HL-60/S4 treated with phorbol 12-myristate 13-acetate at 8.2 ng/mL for 4 days and 3 days (cell line): ENCODE data around the gene TTLL10.
"Not testable (repeated sequence)": the region's sequence is repeated elsewhere in the genome, so short reads cannot be mapped to it uniquely, and the experiment has no call there.

Experiments used
- in situ Hi-C: fragments of 300-500 bp; cut with MboI; formaldehyde crosslinking; loops from 2 replicates; pipeline ENCODE4 v1.15.0; 2022; ENCODE audit warnings: low sequenced_read_pairs

TTLL10 gene

GRCh38 chr1:1141244-1141910 lies 32.3 kb upstream of the TTLL10 start:
- in situ Hi-C loops, result no loop called here

GRCh38 chr1:1141911-1142250 lies 31.8 kb upstream of the TTLL10 start:
- in situ Hi-C loops, result no loop called here

GRCh38 chr1:1142352-1142751 lies 31.3 kb upstream of the TTLL10 start:
- in situ Hi-C loops, result not testable (repeated sequence)

GRCh38 chr1:1142844-1143243 lies 30.8 kb upstream of the TTLL10 start:
- in situ Hi-C loops, result no loop called here

GRCh38 chr1:1143636-1144035 lies 30.0 kb upstream of the TTLL10 start:
- in situ Hi-C loops, result no loop called here

GRCh38 chr1:1144122-1144842 lies 29.4 kb upstream of the TTLL10 start:
- in situ Hi-C loops, result no loop called here

GRCh38 chr1:1144843-1145546 lies 28.7 kb upstream of the TTLL10 start:
- in situ Hi-C loops, result no loop called here

DNA sequence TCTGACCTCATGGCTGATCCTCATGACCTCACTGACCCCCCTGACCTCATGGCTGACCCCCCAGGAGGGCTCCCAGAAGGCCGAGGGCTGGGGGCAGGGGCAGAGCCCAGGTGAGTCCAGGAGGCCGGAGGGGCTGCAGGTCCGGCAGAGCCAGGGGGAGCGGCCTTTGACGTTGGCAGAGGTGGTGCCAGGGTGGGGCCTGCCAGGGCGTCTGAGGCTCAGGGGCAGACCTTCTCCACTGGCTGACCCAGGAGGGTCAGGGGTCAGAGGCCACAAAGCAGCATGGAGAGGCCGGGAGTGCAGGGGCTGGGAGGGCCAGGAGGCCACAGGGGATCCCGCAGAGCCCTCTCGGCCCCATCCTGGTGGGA lies 28.1 kb upstream of the TTLL10 start:
- in situ Hi-C loops, result no loop called here

DNA sequence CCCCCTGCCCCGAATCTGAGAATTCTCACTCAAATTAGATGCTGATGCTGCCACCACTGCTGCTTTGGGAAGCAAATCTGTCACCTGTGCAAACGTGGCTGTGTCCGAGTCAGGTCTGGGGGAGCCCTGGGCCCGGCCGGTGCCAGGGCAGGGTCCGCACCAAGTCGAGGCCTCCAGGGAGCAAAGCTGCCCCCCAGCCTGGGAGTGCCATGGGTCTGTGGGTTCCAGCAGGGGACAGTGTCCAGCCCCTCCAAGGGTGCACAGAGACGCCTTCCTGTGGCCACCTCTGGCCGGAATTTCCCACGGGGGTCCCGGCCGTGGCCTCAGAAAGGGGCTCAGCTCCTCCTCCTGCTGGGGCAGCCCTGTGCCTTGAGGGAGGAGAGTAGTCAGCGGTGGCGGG lies 27.7 kb upstream of the TTLL10 start:
- in situ Hi-C loops, result no loop called here

DNA sequence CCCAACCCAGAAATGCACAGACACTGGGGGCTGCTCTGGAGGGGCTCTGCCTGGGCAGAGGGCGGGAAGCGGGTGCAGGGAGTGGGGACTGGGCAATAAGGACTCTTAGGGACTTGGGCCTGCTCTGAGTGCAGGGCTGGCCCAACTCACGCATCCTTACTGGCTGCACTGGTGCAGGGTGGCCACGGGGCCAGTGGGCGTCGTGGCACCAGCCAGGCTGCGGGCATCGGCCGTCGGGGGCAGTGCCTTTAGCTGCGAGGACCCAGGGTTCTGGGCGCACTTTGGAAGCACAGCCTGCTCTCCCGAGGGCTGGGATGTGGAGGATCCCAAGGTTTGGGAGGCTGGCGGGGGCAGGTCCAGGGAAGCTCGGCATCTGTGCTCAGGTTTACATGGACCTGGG lies 27.1 kb upstream of the TTLL10 start:
- in situ Hi-C loops, result no loop called here

GRCh38 chr1:1148061-1148460 lies 25.6 kb upstream of the TTLL10 start:
- in situ Hi-C loops, result no loop called here

DNA sequence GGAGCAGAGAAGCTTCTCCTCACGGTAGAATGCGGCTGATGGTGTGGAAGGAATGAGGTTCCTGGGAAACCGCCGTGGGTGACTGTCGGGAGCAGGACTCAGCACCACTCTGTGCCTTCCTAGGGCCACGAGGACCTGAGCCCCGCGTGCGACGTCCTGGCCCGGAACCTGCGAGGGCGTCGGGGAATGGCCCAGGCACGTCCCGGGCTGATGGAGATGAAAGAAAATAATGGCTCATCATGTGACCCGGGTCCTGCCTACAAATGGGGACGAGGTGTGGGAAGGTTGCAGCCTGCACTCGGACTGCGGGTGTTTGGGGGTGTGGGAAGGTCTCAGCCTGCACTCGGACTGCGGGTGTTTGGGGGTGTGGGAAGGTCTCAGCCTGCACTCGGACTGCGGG lies 25.1 kb upstream of the TTLL10 start:
- in situ Hi-C loops, result no loop called here

DNA sequence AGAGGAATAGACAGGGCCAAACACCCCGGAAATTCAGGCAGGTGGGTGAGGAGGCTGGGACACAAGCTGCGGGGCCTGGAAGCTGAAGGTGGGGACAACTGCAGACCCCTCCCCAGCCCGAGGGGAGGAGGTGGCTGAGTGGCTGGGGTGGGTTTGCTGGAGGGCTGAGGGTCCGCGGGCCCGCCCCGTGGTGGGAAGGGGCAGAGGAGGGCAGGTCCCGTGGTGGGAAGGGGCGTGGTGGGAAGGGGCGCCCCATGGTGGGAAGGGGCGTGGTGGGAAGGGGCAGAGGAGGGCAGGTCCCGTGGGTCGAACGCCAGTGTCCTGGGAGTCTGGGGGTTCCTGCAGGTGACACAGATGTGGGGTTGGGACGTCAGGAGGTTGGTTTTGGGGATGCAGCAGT lies 24.3 kb upstream of the TTLL10 start:
- in situ Hi-C loops, result no loop called here

DNA sequence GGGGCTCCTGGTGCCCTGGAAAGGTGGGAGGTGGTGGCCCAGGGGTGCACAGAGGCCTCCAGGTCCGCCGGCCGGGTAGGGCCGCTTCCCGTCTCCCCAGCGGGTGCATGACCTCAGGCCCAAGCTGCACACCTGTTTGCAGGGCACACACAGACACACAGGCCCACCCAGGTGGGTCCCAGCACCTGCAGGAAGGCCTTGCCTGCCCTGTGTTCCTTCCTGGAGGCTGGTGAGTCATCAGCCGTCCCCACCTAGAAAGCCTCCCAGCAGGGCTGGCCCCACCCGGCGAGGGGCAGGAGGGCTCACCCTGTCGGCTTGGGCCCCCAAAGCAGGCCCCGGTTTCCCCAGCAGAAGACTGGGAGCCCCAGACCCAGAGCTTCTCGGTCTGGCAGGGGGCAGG lies 23.6 kb upstream of the TTLL10 start:
- in situ Hi-C loops, result no loop called here

DNA sequence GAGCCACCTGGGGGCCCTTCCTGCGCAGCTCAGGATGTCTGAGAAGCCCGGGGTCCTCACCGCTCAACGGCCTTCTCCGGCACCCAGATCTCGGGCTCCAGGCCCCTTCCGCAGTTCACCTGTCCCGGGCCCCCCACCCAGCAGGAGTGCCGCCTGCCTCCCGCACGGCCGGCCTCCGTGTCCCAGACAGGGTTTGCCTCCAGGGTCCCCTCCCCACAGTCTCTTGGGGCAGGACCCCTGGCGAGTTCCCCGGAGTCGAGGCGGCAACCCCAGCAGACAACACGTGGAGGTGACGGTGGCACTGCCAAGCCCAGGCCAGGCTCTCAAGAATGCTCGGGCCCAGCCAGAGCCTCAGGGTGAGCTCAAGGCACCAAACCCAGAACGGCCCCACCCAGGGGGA lies 22.4 kb upstream of the TTLL10 start:
- in situ Hi-C loops, result no loop called here

GRCh38 chr1:1152431-1152830 lies 21.2 kb upstream of the TTLL10 start:
- in situ Hi-C loops, result not testable (repeated sequence)

DNA sequence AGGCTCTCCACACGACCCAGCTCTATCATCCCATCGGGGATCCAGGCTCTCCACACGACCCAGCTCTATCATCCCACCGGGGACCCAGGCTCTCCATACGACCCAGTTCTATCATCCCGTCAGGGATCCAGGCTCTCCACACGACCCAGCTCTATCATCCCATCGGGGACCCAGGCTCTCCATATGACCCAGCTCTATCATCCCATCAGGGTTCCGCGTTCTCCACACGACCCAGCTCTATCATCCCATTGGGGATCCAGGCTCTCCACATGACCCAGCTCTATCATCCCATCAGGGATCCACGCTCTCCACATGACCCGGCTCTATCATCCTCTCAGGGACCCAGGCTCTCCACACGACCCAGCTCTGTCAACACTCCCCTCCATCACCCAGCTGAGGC lies 20.5 kb upstream of the TTLL10 start:
- in situ Hi-C loops, result not testable (repeated sequence)

GRCh38 chr1:1153874-1154273 lies 19.8 kb upstream of the TTLL10 start:
- in situ Hi-C loops, result no loop called here

DNA sequence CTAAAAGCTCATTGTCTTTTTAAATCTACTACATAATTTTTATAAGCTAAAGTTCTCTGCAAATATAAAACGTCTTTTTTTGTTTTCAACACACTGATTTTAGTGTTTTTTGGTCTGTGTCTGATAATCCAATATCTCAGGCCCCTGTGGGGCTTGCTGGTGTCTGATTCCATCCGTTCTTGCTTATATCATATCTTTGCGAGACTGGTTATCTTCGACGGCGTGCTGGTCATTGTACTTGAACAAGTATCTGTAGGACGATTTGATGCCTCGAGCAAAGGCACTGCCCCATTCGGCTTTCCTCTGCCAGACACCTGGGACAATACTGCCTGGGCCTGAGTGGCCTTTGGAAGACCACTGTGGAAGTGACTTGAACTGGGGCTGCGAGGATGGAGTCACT lies 18.4 kb upstream of the TTLL10 start:
- in situ Hi-C loops, result no loop called here

DNA sequence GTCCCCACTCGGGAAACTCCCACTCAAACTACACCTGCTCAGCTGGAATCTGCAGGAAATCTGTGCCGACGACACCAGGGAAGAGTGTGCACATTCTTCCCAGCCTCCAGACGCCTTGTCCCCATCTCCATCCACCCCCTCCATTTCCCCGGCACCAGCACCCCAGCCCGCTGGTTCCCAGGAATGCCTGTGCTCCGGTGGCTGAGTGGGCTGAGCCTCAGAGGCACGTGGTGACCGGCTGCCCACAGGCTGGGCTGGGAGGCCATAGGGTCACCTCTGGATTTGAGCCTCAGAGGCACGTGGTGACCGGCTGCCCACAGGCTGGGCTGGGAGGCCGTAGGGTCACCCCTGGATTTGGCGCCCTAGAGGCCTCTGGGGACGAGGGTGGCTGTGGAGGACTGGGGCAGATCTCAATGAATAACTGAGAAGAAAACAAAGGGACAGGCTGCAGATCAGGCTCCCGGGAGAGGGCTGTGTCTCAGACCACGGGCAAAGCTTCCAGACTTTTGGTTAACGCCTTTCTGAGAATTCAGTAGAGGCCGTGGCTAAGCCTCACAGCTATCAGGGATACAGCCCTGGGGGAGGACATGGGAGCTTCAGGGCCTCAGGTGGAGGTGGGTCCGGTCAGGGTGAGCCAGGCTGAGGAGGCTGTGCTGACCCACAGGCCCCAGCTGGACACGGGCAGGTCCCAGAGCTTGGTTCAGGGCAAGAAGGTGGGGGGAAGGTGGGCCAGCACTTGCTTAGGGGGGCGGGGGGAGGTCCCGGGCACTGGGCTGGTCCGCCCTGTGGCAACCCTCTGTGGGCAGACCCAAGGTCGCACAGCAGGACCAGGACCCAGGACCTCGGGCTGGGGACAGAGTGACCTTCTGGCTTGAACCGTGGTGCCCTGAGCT lies 17.3 kb upstream of the TTLL10 start:
- in situ Hi-C loops, result no loop called here

DNA sequence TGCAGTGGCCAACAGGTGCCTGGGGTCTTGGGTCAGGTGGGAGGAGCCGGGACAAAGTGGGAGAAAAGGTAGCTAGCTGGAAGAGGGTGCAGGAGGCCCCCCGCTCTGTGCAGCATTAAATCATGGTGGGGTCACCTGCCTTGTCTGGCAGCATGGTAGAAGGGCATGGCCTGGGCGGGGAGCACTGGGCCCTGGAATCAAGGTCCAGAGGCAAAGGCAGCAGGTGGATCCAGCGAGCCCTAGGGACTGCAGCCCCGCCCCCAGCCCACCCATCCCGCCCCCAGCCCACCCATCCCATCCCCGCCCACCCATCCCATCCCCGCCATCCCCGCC lies 16.7 kb upstream of the TTLL10 start:
- in situ Hi-C loops, result no loop called here
